ENCODE results near the gene GPR158.

Gene GPR158

GRCh38 chr10:25556457-25556856, 381.7 kb downstream of the GPR158 start:
- H3K4me3 ChIP-seq (ENCODE audit: severe bottlenecking), result no peak overlapping the region
- H3K4me1 ChIP-seq (ENCODE audit: insufficient read depth, poor library complexity, severe bottlenecking), result peaks cover 14% of the 10 kb centered on the region
- TF ChIP-seq CTCF (IDR thresholded peaks at IDR 0.05; ENCODE audit: poor library complexity, severe bottlenecking), result no peak
- H3K27me3 ChIP-seq (ENCODE audit: insufficient read depth, poor library complexity, severe bottlenecking), result no peaks in the 10 kb centered on the region
- peak overlapping the region; percentile 57 for H3K27ac ChIP-seq (ENCODE audit: poor library complexity, severe bottlenecking)
- H3K9me3 ChIP-seq (ENCODE audit: severe bottlenecking), result no peaks in the 10 kb centered on the region
- no peaks in the 10 kb centered on the region for H3K36me3 ChIP-seq (ENCODE audit: low read depth)
- ATAC-seq (ENCODE audit: low read depth) (peak; percentile 96), DNase-seq (ENCODE audit: low spot score) (no peak)

- DNase-seq (ENCODE audit: low spot score), result no peak
- Histone ChIP-seq H3K36me3 (ENCODE audit: low read depth) (no peaks in the 10 kb centered on the region), H3K27me3 (ENCODE audit: insufficient read depth, poor library complexity, severe bottlenecking) (no peaks in the 10 kb centered on the region), H3K9me3 (ENCODE audit: severe bottlenecking) (no peaks in the 10 kb centered on the region), H3K4me1 (ENCODE audit: insufficient read depth, poor library complexity, severe bottlenecking) (peaks cover 14% of the 10 kb centered on the region), H3K27ac (ENCODE audit: poor library complexity, severe bottlenecking) (peak overlapping the region; percentile 57), H3K4me3 (ENCODE audit: severe bottlenecking) (no peak overlapping the region)
- ATAC-seq (ENCODE audit: low read depth), result no peak
- TF ChIP-seq CTCF (IDR thresholded peaks at IDR 0.05; ENCODE audit: poor library complexity, severe bottlenecking), result no peak
Measured at GRCh38 chr10:25557136-25557535, 382.3 kb downstream of the GPR158 start.

- H3K4me1 ChIP-seq (ENCODE audit: insufficient read depth, poor library complexity, severe bottlenecking), result peaks cover 8% of the 10 kb centered on the region
- H3K27me3 ChIP-seq (ENCODE audit: insufficient read depth, poor library complexity, severe bottlenecking), result no peaks in the 10 kb centered on the region
- DNase-seq (ENCODE audit: low spot score) (no peak), ATAC-seq (ENCODE audit: low read depth) (no peak)
- no peak for TF ChIP-seq CTCF (IDR thresholded peaks at IDR 0.05; ENCODE audit: poor library complexity, severe bottlenecking)
- H3K27ac ChIP-seq (ENCODE audit: poor library complexity, severe bottlenecking), result no peak overlapping the region
- H3K4me3 ChIP-seq (ENCODE audit: severe bottlenecking), result no peak overlapping the region
- no peaks in the 10 kb centered on the region for H3K9me3 ChIP-seq (ENCODE audit: severe bottlenecking)
- no peaks in the 10 kb centered on the region for H3K36me3 ChIP-seq (ENCODE audit: low read depth)
Measured at GRCh38 chr10:25561758-25562157, 387.0 kb downstream of the GPR158 start.

- Histone ChIP-seq H3K4me1 (ENCODE audit: insufficient read depth, poor library complexity, severe bottlenecking) (no peaks in the 10 kb centered on the region), H3K36me3 (ENCODE audit: low read depth) (no peaks in the 10 kb centered on the region), H3K27ac (ENCODE audit: poor library complexity, severe bottlenecking) (no peak overlapping the region), H3K27me3 (ENCODE audit: insufficient read depth, poor library complexity, severe bottlenecking) (no peaks in the 10 kb centered on the region), H3K9me3 (ENCODE audit: severe bottlenecking) (no peaks in the 10 kb centered on the region), H3K4me3 (ENCODE audit: severe bottlenecking) (no peak overlapping the region)
- TF ChIP-seq CTCF (IDR thresholded peaks at IDR 0.05; ENCODE audit: poor library complexity, severe bottlenecking), result no peak
- ATAC-seq (ENCODE audit: low read depth) (no peak), DNase-seq (ENCODE audit: low spot score) (no peak)
Measured at GRCh38 chr10:25562547-25562946, 387.7 kb downstream of the GPR158 start.

- Histone ChIP-seq H3K4me3 (ENCODE audit: severe bottlenecking) (no peak overlapping the region), H3K36me3 (ENCODE audit: low read depth) (no peaks in the 10 kb centered on the region), H3K9me3 (ENCODE audit: severe bottlenecking) (no peaks in the 10 kb centered on the region), H3K27ac (ENCODE audit: poor library complexity, severe bottlenecking) (no peak overlapping the region), H3K27me3 (ENCODE audit: insufficient read depth, poor library complexity, severe bottlenecking) (no peaks in the 10 kb centered on the region), H3K4me1 (ENCODE audit: insufficient read depth, poor library complexity, severe bottlenecking) (no peaks in the 10 kb centered on the region)
- TF ChIP-seq CTCF (IDR thresholded peaks at IDR 0.05; ENCODE audit: poor library complexity, severe bottlenecking), result no peak
- ATAC-seq (ENCODE audit: low read depth), result no peak
- DNase-seq (ENCODE audit: low spot score), result no peak
Measured at GRCh38 chr10:25564351-25564750, 389.6 kb downstream of the GPR158 start.

Measured in RWPE2 (cell line).